ENCODE results near the gene FHAD1.

- TF ChIP-seq CTCF (IDR thresholded peaks at IDR 0.05; ENCODE audit: extremely low read depth in 1 of 2, insufficient read depth in 1 of 2, low read depth in 1 of 2, low read length in 2 of 2), result no peak
- TF ChIP-seq MYC (IDR thresholded peaks at IDR 0.05; ENCODE audit: low read depth, low read length), result no peak
- TF ChIP-seq POLR2A (IDR thresholded peaks at IDR 0.05; ENCODE audit: low read depth, low read length), result no peak
- TF ChIP-seq EZH2 (IDR thresholded peaks at IDR 0.05; ENCODE audit: borderline replicate concordance, low read depth, low read length, severe bottlenecking), result no peak
- no peak for TF ChIP-seq POLR2AphosphoS5 (IDR thresholded peaks at IDR 0.05; ENCODE audit: insufficient read depth, low read depth, low read length)
- TF ChIP-seq FOS (IDR thresholded peaks at IDR 0.05; ENCODE audit: borderline replicate concordance, insufficient read depth, low read length), result no peak
- TF ChIP-seq MAX (IDR thresholded peaks at IDR 0.05; ENCODE audit: insufficient read depth, insufficient read length), result no peak
- TF ChIP-seq JUN (IDR thresholded peaks at IDR 0.05; ENCODE audit: borderline replicate concordance, insufficient read depth, insufficient read length, low read depth), result no peak
These were observed 185.3 kb downstream of the FHAD1 start for GRCh38 chr1:15432324-15432723.

All from endothelial cell of umbilical vein (primary cell).